HepG2 (cell line): ENCODE measurements around the gene ZNFX1. TPM values are rescaled to one million over a fixed set of nuclear protein-coding genes. Genes with fewer than 3 reads are reported as not detected.

Experiments
- ATF7 ChIP-seq, 2 experiments: fragments of 450-650 bp in 1 of 2; sonication (generic) in 1 of 2; formaldehyde crosslinking in 1 of 2; IDR thresholded peaks; 2 replicates each; pipeline versions ENCODE4 v1.4.0 to v1.6.1; 2016 to 2020; ENCODE audit warnings: antibody characterized with exemption in 1 of 2, mild to moderate bottlenecking in 1 of 2, missing genetic modification reagents in 1 of 2
- RAD51 ChIP-seq: fragments of 450-650 bp; IDR thresholded peaks from 2 replicates; pipeline ENCODE4 v1.6.1; 2016; ENCODE audit warnings: borderline replicate concordance
- RFX5 ChIP-seq: IDR thresholded peaks from 2 replicates; pipeline ENCODE4 v1.6.1; 2011; ENCODE audit warnings: low read depth, low read length, improper control_type of control experiment
- ZFP1 ChIP-seq: IDR thresholded peaks from 2 replicates; pipeline ENCODE4 v1.6.1; 2016
- ZNF180 ChIP-seq: sonication (generic); formaldehyde crosslinking; IDR thresholded peaks from 2 replicates; pipeline ENCODE4 v1.4.0; 2020; ENCODE audit warnings: low read depth, missing genetic modification reagents, borderline replicate concordance
- ZNF207 ChIP-seq: fragments of 450-650 bp; IDR thresholded peaks from 2 replicates; pipeline ENCODE4 v1.6.1; 2016; ENCODE audit warnings: antibody characterized with exemption, borderline replicate concordance
- ZNF451 ChIP-seq: sonication (generic); formaldehyde crosslinking; IDR thresholded peaks from 2 replicates; pipeline ENCODE4 v1.5.0; 2020; ENCODE audit warnings: mild to moderate bottlenecking, missing genetic modification reagents
- ZNF781 ChIP-seq: sonication (generic); formaldehyde crosslinking; IDR thresholded peaks from 2 replicates; pipeline ENCODE4 v1.5.1; 2020; ENCODE audit warnings: borderline replicate concordance, mild to moderate bottlenecking, missing genetic modification reagents; ENCODE audit errors: not compliant biosample characterization
- polyA plus RNA-seq, 8 experiments: library from polyadenylated mRNA; depleted of rRNA in 3 of 8; stranded (reverse) in 7 of 8; unstranded in 1 of 8; fragments of >200 nt; fragmentation: Illumina TruSeq in 4 of 8; extraction: Trizol in 4 of 8; gene quantifications; 2 replicates each; pipeline versions ENCODE4 v1.2.1 to v1.2.3, GENCODE V29; 2011 to 2016; ENCODE audit warnings: low read depth in 4 of 8, missing spikeins in 1 of 8, mixed read lengths in 1 of 8; ENCODE audit not compliant: insufficient read depth in 1 of 8
- total RNA-seq, 5 experiments: library from RNA; depleted of rRNA; stranded (reverse); fragments of >200 nt; fragmentation: Illumina TruSeq; extraction: Trizol; gene quantifications; 2 replicates each; pipeline ENCODE4 v1.2.3, GENCODE V29; 2016; ENCODE audit warnings: low read depth in 1 of 5
- TF ChIP-seq, protein P1 (sequence below): sonication (generic); formaldehyde crosslinking; IDR thresholded peaks from one replicate; pipeline ENCODE4 v1.5.1; 2020; ENCODE audit warnings: mild to moderate bottlenecking, missing genetic modification reagents; ENCODE audit errors: not compliant biosample characterization
- TF ChIP-seq, protein P2 (sequence below): sonication (generic); formaldehyde crosslinking; IDR thresholded peaks from 2 replicates; pipeline ENCODE4 v1.8.0; 2022; ENCODE audit warnings: missing genetic modification reagents, mild to moderate bottlenecking, inconsistent platforms, borderline replicate concordance
- TF ChIP-seq, protein P3 (sequence below): sonication (generic); formaldehyde crosslinking; IDR thresholded peaks from 2 replicates; pipeline ENCODE4 v1.8.0; 2022; ENCODE audit warnings: missing genetic modification reagents, mild to moderate bottlenecking, borderline replicate concordance
- TF ChIP-seq, protein P4 (sequence below): IDR thresholded peaks from 2 replicates; pipeline ENCODE4 v1.6.1; 2012; ENCODE audit warnings: low read length, improper control_type of control experiment
- TF ChIP-seq, protein P5 (sequence below): sonication (generic); formaldehyde crosslinking; IDR thresholded peaks from 2 replicates; pipeline ENCODE4 v1.5.1; 2020; ENCODE audit warnings: mild to moderate bottlenecking, moderate library complexity, missing genetic modification reagents

Gene ZNFX1
- total and polyA plus RNA-seq, 2 of the 13 experiments (the other 11 are each of a cell fraction or from before 2014, with no cell fraction given), result 2.9 to 11.1 TPM

DNA sequence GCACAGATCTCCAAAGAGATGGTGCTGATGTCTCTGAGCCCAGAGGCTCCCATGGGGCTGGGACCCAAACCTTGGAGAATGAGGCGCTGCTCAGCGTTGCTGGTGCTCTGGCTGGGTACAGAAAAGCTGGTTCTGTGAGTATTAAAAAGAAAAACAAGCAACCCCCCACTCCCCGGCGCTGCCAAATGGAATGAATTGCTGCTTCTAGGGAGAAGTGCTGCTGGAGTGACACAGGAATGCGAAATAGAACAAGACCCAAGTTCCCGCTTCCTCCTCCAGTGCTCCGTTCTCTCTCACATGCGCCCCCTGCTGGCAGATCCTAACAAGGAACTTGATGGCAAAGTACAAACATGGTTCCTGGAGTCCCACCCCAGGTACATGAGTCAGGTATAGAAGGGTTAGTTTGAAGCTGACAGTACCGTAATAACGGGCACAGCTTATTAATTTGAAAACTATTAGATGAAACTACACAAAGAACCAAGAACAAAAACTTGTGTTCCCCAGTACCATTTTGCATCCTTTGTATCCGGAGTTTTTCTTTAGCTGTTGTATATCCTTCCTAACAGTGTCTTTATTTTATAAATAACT lies 60.8 kb downstream of the ZNFX1 start (continued):
- TF ChIP-seq, protein P1, sequence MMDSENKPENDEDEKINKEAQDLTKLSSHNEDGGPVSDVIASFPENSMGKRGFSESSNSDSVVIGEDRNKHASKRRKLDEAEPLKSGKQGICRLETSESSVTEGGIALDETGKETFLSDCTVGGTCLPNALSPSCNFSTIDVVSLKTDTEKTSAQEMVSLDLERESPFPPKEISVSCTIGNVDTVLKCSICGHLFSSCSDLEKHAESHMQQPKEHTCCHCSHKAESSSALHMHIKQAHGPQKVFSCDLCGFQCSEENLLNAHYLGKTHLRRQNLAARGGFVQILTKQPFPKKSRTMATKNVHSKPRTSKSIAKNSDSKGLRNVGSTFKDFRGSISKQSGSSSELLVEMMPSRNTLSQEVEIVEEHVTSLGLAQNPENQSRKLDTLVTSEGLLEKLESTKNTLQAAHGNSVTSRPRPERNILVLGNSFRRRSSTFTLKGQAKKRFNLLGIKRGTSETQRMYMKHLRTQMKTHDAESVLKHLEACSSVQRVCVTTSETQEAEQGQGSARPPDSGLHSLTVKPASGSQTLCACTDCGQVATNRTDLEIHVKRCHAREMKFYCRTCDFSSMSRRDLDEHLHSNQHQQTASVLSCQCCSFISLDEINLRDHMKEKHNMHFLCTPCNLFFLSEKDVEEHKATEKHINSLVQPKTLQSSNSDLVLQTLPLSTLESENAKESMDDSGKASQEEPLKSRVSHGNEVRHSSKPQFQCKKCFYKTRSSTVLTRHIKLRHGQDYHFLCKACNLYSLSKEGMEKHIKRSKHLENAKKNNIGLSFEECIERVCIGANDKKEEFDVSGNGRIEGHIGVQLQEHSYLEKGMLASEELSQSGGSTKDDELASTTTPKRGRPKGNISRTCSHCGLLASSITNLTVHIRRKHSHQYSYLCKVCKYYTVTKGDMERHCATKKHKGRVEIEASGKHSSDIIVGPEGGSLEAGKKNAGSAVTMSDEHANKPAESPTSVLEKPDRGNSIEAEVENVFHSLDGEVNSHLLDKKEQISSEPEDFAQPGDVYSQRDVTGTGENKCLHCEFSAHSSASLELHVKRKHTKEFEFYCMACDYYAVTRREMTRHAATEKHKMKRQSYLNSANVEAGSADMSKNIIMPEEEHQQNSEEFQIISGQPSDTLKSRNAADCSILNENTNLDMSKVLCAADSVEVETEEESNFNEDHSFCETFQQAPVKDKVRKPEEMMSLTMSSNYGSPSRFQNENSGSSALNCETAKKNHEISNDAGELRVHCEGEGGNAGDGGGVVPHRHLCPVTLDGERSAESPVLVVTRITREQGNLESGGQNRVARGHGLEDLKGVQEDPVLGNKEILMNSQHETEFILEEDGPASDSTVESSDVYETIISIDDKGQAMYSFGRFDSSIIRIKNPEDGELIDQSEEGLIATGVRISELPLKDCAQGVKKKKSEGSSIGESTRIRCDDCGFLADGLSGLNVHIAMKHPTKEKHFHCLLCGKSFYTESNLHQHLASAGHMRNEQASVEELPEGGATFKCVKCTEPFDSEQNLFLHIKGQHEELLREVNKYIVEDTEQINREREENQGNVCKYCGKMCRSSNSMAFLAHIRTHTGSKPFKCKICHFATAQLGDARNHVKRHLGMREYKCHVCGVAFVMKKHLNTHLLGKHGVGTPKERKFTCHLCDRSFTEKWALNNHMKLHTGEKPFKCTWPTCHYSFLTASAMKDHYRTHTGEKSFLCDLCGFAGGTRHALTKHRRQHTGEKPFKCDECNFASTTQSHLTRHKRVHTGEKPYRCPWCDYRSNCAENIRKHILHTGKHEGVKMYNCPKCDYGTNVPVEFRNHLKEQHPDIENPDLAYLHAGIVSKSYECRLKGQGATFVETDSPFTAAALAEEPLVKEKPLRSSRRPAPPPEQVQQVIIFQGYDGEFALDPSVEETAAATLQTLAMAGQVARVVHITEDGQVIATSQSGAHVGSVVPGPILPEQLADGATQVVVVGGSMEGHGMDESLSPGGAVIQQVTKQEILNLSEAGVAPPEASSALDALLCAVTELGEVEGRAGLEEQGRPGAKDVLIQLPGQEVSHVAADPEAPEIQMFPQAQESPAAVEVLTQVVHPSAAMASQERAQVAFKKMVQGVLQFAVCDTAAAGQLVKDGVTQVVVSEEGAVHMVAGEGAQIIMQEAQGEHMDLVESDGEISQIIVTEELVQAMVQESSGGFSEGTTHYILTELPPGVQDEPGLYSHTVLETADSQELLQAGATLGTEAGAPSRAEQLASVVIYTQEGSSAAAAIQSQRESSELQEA, result no peak
- TF ChIP-seq, protein P2, sequence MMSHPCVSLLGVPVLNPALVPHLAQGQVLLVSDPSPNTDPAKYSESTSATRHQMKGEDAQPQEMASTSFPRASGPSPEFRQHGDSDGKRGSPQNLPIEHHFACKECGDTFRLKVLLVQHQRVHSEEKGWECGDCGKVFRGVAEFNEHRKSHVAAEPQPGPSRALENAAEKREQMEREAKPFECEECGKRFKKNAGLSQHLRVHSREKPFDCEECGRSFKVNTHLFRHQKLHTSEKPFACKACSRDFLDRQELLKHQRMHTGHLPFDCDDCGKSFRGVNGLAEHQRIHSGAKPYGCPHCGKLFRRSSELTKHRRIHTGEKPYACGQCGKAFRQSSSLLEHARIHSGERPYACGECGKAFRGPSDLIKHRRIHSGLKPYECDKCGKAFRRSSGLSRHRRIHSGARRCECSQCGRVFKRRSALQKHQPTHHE, result no peak
- no peak for TF ChIP-seq RAD51
- no peak for TF ChIP-seq ATF7 (IDR thresholded peaks at IDR 0.05)
- no peak for TF ChIP-seq ATF7 (CRISPR knock-in tag; IDR thresholded peaks at IDR 0.05)
- no peak for TF ChIP-seq ZNF180 (CRISPR knock-in tag)
- no peak for TF ChIP-seq ZNF207
- TF ChIP-seq RFX5, result no peak
- no peak for TF ChIP-seq ZNF781
- peak; percentile 94; the same call in 1 of the 2 replicates for TF ChIP-seq ZFP1 (CRISPR knock-in tag)
- TF ChIP-seq, protein P3, sequence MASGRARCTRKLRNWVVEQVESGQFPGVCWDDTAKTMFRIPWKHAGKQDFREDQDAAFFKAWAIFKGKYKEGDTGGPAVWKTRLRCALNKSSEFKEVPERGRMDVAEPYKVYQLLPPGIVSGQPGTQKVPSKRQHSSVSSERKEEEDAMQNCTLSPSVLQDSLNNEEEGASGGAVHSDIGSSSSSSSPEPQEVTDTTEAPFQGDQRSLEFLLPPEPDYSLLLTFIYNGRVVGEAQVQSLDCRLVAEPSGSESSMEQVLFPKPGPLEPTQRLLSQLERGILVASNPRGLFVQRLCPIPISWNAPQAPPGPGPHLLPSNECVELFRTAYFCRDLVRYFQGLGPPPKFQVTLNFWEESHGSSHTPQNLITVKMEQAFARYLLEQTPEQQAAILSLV (CRISPR knock-in tag), result no peak
- TF ChIP-seq, protein P4, sequence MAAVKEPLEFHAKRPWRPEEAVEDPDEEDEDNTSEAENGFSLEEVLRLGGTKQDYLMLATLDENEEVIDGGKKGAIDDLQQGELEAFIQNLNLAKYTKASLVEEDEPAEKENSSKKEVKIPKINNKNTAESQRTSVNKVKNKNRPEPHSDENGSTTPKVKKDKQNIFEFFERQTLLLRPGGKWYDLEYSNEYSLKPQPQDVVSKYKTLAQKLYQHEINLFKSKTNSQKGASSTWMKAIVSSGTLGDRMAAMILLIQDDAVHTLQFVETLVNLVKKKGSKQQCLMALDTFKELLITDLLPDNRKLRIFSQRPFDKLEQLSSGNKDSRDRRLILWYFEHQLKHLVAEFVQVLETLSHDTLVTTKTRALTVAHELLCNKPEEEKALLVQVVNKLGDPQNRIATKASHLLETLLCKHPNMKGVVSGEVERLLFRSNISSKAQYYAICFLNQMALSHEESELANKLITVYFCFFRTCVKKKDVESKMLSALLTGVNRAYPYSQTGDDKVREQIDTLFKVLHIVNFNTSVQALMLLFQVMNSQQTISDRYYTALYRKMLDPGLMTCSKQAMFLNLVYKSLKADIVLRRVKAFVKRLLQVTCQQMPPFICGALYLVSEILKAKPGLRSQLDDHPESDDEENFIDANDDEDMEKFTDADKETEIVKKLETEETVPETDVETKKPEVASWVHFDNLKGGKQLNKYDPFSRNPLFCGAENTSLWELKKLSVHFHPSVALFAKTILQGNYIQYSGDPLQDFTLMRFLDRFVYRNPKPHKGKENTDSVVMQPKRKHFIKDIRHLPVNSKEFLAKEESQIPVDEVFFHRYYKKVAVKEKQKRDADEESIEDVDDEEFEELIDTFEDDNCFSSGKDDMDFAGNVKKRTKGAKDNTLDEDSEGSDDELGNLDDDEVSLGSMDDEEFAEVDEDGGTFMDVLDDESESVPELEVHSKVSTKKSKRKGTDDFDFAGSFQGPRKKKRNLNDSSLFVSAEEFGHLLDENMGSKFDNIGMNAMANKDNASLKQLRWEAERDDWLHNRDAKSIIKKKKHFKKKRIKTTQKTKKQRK, result no peak
- TF ChIP-seq ZNF451 (CRISPR knock-in tag), result no peak
- TF ChIP-seq, protein P5, sequence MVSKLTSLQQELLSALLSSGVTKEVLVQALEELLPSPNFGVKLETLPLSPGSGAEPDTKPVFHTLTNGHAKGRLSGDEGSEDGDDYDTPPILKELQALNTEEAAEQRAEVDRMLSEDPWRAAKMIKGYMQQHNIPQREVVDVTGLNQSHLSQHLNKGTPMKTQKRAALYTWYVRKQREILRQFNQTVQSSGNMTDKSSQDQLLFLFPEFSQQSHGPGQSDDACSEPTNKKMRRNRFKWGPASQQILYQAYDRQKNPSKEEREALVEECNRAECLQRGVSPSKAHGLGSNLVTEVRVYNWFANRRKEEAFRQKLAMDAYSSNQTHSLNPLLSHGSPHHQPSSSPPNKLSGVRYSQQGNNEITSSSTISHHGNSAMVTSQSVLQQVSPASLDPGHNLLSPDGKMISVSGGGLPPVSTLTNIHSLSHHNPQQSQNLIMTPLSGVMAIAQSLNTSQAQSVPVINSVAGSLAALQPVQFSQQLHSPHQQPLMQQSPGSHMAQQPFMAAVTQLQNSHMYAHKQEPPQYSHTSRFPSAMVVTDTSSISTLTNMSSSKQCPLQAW (CRISPR knock-in tag), result no peak; the same call in 1 of the 2 replicates
